GM12878 (cell line): Measurements from ENCODE around the gene HDAC5. TPM values are rescaled to one million over a fixed set of nuclear protein-coding genes. Genes with fewer than 3 reads are reported as not detected.

Experiments used
- ATAC-seq: fragments of 200-7000 bp; cut with Tn5 transposase; 3 replicates; pipeline ENCODE4 v1.9.1; 2020; ENCODE audit warnings: mild to moderate bottlenecking, moderate library complexity
- BruUV-seq: library from RNA; stranded (reverse); fragments of 400-500 nt; replicated peaks from 2 replicates; lab custom pipeline; 2021; lab: Mats Ljungman, UMichigan
- CTCF ChIA-PET: fragments of 300-600 bp; sonication (Branson Sonifier 250); formaldehyde crosslinking; extraction: SDS; loops from one replicate; lab custom pipeline; 2021; ENCODE audit warnings: inconsistent platforms; lab: Yijun Ruan, JAX
- POLR2A ChIA-PET: fragments of 350-600 bp; formaldehyde crosslinking; extraction: SDS; loops from one replicate; lab custom pipeline; 2021; ENCODE audit warnings: inconsistent platforms; lab: Charles Lee
- RAD21 ChIA-PET: fragments of 300-600 bp; sonication (Branson Sonifier 250); formaldehyde crosslinking; loops from one replicate; lab custom pipeline; 2023; ENCODE audit warnings: antibody characterized with exemption; ENCODE audit not compliant: unreplicated experiment; lab: Charles Lee
- SMC1A ChIA-PET: fragments of 300-600 bp; sonication (Branson Sonifier 250); formaldehyde crosslinking; loops from one replicate; lab custom pipeline; 2023; ENCODE audit not compliant: unreplicated experiment, uncharacterized antibody; lab: Charles Lee
- DNase-seq: peaks from one replicate; pipeline ENCODE4 v3.0.0-alpha.2; 2011; ENCODE audit warnings: low read depth, low spot score
- FAIRE-seq: peaks from 3 replicates; lab custom pipeline; 2011; peaks lifted over from hg19 to GRCh38; lab: Jason Lieb, UNC
- H2AFZ ChIP-seq: 2 replicates; pipeline ENCODE4 v1.6.0; 2011; ENCODE audit warnings: low read depth, low read length, control low read depth; ENCODE audit not compliant: control insufficient read depth
- H3K27ac ChIP-seq: 2 replicates; pipeline ENCODE4 v1.5.1; 2011; ENCODE audit warnings: control low read depth; ENCODE audit not compliant: control insufficient read depth, insufficient read depth
- H3K27me3 ChIP-seq, 2 experiments: replicated peaks in 1 of 2; 2 replicates each; pipeline versions ENCODE4 v1.6.0 to v1.6.1; 2011; ENCODE audit warnings: low read length in 1 of 2; ENCODE audit not compliant: control insufficient read depth in 2 of 2, insufficient read depth in 2 of 2
- H3K36me3 ChIP-seq, 2 experiments: 2 replicates each; pipeline ENCODE4 v1.5.1; 2011; ENCODE audit warnings: low read length in 1 of 2; ENCODE audit not compliant: control insufficient read depth in 2 of 2, insufficient read depth in 2 of 2
- H3K4me1 ChIP-seq: 2 replicates; pipeline ENCODE4 v1.6.1; 2011; ENCODE audit warnings: mild to moderate bottlenecking, low read length, moderate library complexity, mixed read lengths; ENCODE audit not compliant: control insufficient read depth, insufficient read depth
- H3K4me2 ChIP-seq: 2 replicates; pipeline ENCODE4 v1.6.0; 2011; ENCODE audit warnings: control low read depth; ENCODE audit not compliant: control insufficient read depth, insufficient read depth
- H3K4me3 ChIP-seq: fragments of 200-600 bp; sonication (generic); 2 replicates; pipeline ENCODE4 v1.5.1; 2016
- H3K79me2 ChIP-seq: 2 replicates; pipeline ENCODE4 v1.6.0; 2011; ENCODE audit warnings: low read length; ENCODE audit not compliant: control insufficient read depth, insufficient read depth
- H3K9ac ChIP-seq: 2 replicates; pipeline ENCODE4 v1.8.0; 2011; ENCODE audit warnings: low read length, control low read depth, mixed read lengths; ENCODE audit not compliant: control insufficient read depth, insufficient read depth
- H3K9me3 ChIP-seq: replicated peaks from 3 replicates; pipeline ENCODE4 v1.5.1; 2011; ENCODE audit warnings: mild to moderate bottlenecking, low read length; ENCODE audit not compliant: control insufficient read depth, insufficient read depth
- H4K20me1 ChIP-seq: 2 replicates; pipeline ENCODE4 v1.6.0; 2011; ENCODE audit not compliant: control insufficient read depth, insufficient read depth
- ASH2L ChIP-seq: fragments of 300-600, 200-600 bp; sonication (generic); IDR thresholded peaks from 2 replicates; pipeline ENCODE4 v1.6.1; 2017; ENCODE audit warnings: low read depth, mild to moderate bottlenecking, borderline replicate concordance
- E2F4 ChIP-seq: IDR thresholded peaks from 2 replicates; pipeline ENCODE4 v1.6.1; 2012; ENCODE audit warnings: low read depth, low read length, improper control_type of control experiment
- FOS ChIP-seq: IDR thresholded peaks from 3 replicates; pipeline ENCODE4 v1.6.1; 2011; ENCODE audit warnings: borderline replicate concordance; ENCODE audit not compliant: insufficient read length; ENCODE audit errors: extremely low read depth
- IKZF1 ChIP-seq: fragments of 450-650 bp; conservative IDR thresholded peaks from 2 replicates; pipeline ENCODE4 v1.6.1; 2017; ENCODE audit warnings: antibody characterized with exemption, mild to moderate bottlenecking
- MEF2B ChIP-seq: fragments of 450-650 bp; IDR thresholded peaks from 2 replicates; pipeline ENCODE4 v1.6.1; 2018; ENCODE audit warnings: mild to moderate bottlenecking, moderate library complexity; ENCODE audit not compliant: partially characterized antibody, poor library complexity, severe bottlenecking
- NFXL1 ChIP-seq: fragments of 450-650 bp; IDR thresholded peaks from 2 replicates; pipeline ENCODE4 v1.6.1; 2017; ENCODE audit warnings: antibody characterized with exemption, mild to moderate bottlenecking, borderline replicate concordance
- NR2C1 ChIP-seq: fragments of 450-650 bp; IDR thresholded peaks from 2 replicates; pipeline ENCODE4 v1.6.1; 2017; ENCODE audit warnings: antibody characterized with exemption, mild to moderate bottlenecking, moderate library complexity
- PAX5 ChIP-seq: IDR thresholded peaks from 2 replicates; pipeline ENCODE4 v1.6.1; 2011; ENCODE audit warnings: low read depth, low read length, borderline replicate concordance
- RELA ChIP-seq: fragments of 450-650 bp; IDR thresholded peaks from 2 replicates; pipeline ENCODE4 v1.8.0; 2014; ENCODE audit warnings: borderline replicate concordance; ENCODE audit not compliant: partially characterized antibody
- SREBF2 ChIP-seq: IDR thresholded peaks from 2 replicates; pipeline ENCODE4 v1.6.1; 2012; ENCODE audit warnings: mild to moderate bottlenecking, low read length
- WGBS: methylation state at CpG from one replicate; pipeline ENCODE4 v1.1.6; 2016; ENCODE audit warnings: low lambda C conversion rate; ENCODE audit not compliant: insufficient replicate concordance, insufficient coverage; ENCODE audit errors: missing lambda C conversion rate; 5-methylcytosine and 5-hydroxymethylcytosine counted together
- in situ Hi-C: fragments of 300-500 bp; cut with MboI; formaldehyde crosslinking; loops from 9 replicates; pipeline ENCODE4 v1.14.3; 2018; ENCODE audit warnings: mixed read lengths
- intact Hi-C: fragments of 100-400 bp; cut with micrococcal nuclease; formaldehyde crosslinking; loops from one replicate; pipeline ENCODE4 v1.14.2; 2022; ENCODE audit not compliant: unreplicated experiment
- polyA plus RNA-seq, 11 experiments: library from polyadenylated mRNA; depleted of rRNA in 4 of 11; unstranded in 6 of 11; stranded (reverse) in 5 of 11; fragments of >200 nt; fragmentation: Nextera tagmentation in 4 of 11; fragmentation: Illumina TruSeq in 1 of 11; extraction: Ambion mirVana in 4 of 11; extraction: Trizol in 1 of 11; gene quantifications; 1 replicate in 1 of 11; 2 replicates in 10 of 11; pipeline versions ENCODE4 v1.2.1 to v1.2.3, GENCODE V29; 2011 to 2016; ENCODE audit warnings: inconsistent platforms in 2 of 11, missing spikeins in 2 of 11, low read depth in 1 of 11
- total RNA-seq, 4 experiments: library from RNA; depleted of rRNA in 3 of 4; stranded (reverse); fragments of >200 nt in 3 of 4; fragmentation: Illumina TruSeq in 1 of 4; extraction: Trizol in 1 of 4; gene quantifications; 2 replicates each; pipeline versions ENCODE4 v1.2.1 to v1.2.3, GENCODE V29; 2013 to 2021
- TF ChIP-seq, protein P1 (sequence below): IDR thresholded peaks from 2 replicates; pipeline ENCODE4 v1.6.1; 2012; ENCODE audit warnings: low read depth, low read length, improper control_type of control experiment
- TF ChIP-seq, protein P2 (sequence below), 3 experiments: IDR thresholded peaks in 2 of 3; conservative IDR thresholded peaks in 1 of 3; 2 replicates each; pipeline ENCODE4 v1.5.1; 2011; ENCODE audit warnings: low read depth in 3 of 3, low read length in 3 of 3, mild to moderate bottlenecking in 3 of 3, control low read depth in 2 of 3, moderate library complexity in 2 of 3, inconsistent platforms in 1 of 3, mixed read lengths in 1 of 3; ENCODE audit not compliant: control insufficient read depth in 2 of 3, insufficient read depth in 1 of 3; ENCODE audit errors: extremely low read depth in 1 of 3
- TF ChIP-seq, protein P3 (sequence below): fragments of 450-650 bp; IDR thresholded peaks from 2 replicates; pipeline ENCODE4 v1.6.1; 2017; ENCODE audit warnings: mild to moderate bottlenecking, moderate library complexity

The HDAC5 gene
- total and polyA plus RNA-seq, 10 of the 15 experiments (the other 5 are each of a cell fraction or from before 2014, with no cell fraction given) = 1.1 to 58.0 (median 27.3) TPM

DNA sequence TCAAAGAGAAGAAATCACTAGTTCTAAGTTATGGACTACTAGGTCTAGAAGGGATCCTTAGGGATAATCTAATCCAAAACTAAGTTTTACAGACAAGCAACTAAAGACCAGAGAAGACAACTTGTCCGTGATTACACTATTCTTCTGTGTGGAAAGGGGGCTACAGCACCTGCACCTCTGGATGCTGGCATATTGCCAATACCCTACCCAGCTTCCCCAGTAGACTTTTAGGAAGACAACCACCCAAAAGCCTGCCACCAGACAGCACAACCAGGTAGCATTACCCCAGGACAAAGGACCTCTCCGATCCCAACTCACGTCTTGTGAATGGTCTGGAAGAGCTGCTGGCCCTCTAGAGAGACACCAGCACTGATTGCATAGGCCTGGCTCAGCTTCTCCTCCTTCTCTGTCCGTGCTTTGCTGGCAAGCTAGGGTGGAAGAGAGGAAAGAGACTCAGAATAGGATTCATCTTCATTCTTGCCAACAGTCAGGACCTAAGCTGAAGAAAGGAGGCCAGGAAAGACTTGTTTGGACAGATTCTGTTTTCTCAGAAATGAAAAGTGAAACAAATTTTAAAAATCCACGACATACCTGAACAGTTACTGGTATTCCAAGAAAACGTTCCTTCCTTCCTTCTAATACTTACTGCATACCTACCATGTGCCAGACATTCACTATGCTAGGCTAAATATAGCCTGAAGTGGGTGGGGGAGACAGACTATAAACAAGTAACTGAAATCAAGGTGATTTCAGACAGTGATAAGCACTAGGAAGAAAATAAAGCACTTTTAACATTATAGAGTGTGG, 83.4 kb downstream of the HDAC5 start:
- peaks cover 16% of the 10 kb centered on the region for H3K79me2 ChIP-seq
- BruUV-seq = no TSS peak
- CTCF ChIA-PET = interaction anchor here (0.9 to 5.1 kb wide), 11 partner anchors 13 to 110 kb away, joined by 3 to 42 read pairs (median 4); partner anchors contain the start of genes HDAC5 and TMEM101
- 74% methylated on average over 6 of the region's 6 CpGs for WGBS
- no peak overlapping the region for H3K4me3 ChIP-seq
- no peaks in the 10 kb centered on the region for H4K20me1 ChIP-seq
- peaks cover 17 to 24% of the 10 kb centered on the region in 2 experiments for H3K36me3 ChIP-seq
- SMC1A ChIA-PET = interaction anchor here (2.0 to 4.7 kb wide), 2 partner anchors 75 to 96 kb away, joined by 12 to 20 read pairs; no protein-coding TSS in a partner anchor
- in situ Hi-C loops = loop anchor here (5.0 kb wide), 1 partner anchor 98 kb away; the partner anchor contains the start of gene PPY
- no peak overlapping the region for H3K9ac ChIP-seq
- no peak overlapping the region for H2AFZ ChIP-seq
- no peak for FAIRE-seq
- H3K4me2 ChIP-seq = no peak overlapping the region
- no peaks in the 10 kb centered on the region for H3K4me1 ChIP-seq
- intact Hi-C loops = no loop called here
- POLR2A ChIA-PET = no interaction called here
- no peak for DNase-seq
- H3K27ac ChIP-seq = peak overlapping the region; percentile 11; the same call in 1 of the 2 replicates
- H3K9me3 ChIP-seq = no peaks in the 10 kb centered on the region
- ATAC-seq = no peak
- H3K27me3 ChIP-seq = no peaks in the 10 kb centered on the region
- RAD21 ChIA-PET = interaction anchor here (0.6 to 2.9 kb wide), 3 partner anchors 69 to 96 kb away, joined by 3 to 26 read pairs (median 9); no protein-coding TSS in a partner anchor
- TF ChIP-seq, protein P1, sequence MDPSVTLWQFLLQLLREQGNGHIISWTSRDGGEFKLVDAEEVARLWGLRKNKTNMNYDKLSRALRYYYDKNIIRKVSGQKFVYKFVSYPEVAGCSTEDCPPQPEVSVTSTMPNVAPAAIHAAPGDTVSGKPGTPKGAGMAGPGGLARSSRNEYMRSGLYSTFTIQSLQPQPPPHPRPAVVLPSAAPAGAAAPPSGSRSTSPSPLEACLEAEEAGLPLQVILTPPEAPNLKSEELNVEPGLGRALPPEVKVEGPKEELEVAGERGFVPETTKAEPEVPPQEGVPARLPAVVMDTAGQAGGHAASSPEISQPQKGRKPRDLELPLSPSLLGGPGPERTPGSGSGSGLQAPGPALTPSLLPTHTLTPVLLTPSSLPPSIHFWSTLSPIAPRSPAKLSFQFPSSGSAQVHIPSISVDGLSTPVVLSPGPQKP = no peak
- TF ChIP-seq E2F4 (no peak), IKZF1 (no peak), SREBF2 (no peak), NFXL1 (no peak), MEF2B (no peak), RELA (no peak), FOS (no peak), PAX5 (no peak), NR2C1 (no peak), ASH2L (no peak)
- TF ChIP-seq, protein P2, sequence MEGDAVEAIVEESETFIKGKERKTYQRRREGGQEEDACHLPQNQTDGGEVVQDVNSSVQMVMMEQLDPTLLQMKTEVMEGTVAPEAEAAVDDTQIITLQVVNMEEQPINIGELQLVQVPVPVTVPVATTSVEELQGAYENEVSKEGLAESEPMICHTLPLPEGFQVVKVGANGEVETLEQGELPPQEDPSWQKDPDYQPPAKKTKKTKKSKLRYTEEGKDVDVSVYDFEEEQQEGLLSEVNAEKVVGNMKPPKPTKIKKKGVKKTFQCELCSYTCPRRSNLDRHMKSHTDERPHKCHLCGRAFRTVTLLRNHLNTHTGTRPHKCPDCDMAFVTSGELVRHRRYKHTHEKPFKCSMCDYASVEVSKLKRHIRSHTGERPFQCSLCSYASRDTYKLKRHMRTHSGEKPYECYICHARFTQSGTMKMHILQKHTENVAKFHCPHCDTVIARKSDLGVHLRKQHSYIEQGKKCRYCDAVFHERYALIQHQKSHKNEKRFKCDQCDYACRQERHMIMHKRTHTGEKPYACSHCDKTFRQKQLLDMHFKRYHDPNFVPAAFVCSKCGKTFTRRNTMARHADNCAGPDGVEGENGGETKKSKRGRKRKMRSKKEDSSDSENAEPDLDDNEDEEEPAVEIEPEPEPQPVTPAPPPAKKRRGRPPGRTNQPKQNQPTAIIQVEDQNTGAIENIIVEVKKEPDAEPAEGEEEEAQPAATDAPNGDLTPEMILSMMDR (IDR thresholded peaks at IDR 0.05 in 2 of 3, conservative IDR thresholded peaks at IDR 0.05 in 1 of 3; ENCODE audit: control insufficient read depth in 2 of 3, extremely low read depth in 1 of 3, insufficient read depth in 1 of 3, low read depth in 3 of 3, low read length in 3 of 3) = no peak
- TF ChIP-seq, protein P3, sequence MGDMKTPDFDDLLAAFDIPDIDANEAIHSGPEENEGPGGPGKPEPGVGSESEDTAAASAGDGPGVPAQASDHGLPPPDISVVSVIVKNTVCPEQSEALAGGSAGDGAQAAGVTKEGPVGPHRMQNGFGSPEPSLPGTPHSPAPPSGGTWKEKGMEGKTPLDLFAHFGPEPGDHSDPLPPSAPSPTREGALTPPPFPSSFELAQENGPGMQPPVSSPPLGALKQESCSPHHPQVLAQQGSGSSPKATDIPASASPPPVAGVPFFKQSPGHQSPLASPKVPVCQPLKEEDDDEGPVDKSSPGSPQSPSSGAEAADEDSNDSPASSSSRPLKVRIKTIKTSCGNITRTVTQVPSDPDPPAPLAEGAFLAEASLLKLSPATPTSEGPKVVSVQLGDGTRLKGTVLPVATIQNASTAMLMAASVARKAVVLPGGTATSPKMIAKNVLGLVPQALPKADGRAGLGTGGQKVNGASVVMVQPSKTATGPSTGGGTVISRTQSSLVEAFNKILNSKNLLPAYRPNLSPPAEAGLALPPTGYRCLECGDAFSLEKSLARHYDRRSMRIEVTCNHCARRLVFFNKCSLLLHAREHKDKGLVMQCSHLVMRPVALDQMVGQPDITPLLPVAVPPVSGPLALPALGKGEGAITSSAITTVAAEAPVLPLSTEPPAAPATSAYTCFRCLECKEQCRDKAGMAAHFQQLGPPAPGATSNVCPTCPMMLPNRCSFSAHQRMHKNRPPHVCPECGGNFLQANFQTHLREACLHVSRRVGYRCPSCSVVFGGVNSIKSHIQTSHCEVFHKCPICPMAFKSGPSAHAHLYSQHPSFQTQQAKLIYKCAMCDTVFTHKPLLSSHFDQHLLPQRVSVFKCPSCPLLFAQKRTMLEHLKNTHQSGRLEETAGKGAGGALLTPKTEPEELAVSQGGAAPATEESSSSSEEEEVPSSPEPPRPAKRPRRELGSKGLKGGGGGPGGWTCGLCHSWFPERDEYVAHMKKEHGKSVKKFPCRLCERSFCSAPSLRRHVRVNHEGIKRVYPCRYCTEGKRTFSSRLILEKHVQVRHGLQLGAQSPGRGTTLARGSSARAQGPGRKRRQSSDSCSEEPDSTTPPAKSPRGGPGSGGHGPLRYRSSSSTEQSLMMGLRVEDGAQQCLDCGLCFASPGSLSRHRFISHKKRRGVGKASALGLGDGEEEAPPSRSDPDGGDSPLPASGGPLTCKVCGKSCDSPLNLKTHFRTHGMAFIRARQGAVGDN = no peak
